ENCODE data around the gene AUH. TPM values are rescaled to one million over a fixed set of nuclear protein-coding genes. Genes with fewer than 3 reads are reported as not detected.
"Not testable (repeated sequence)": the region's sequence is repeated elsewhere in the genome, so short reads cannot be mapped to it uniquely, and the experiment has no call there.

AUH gene, protein sequence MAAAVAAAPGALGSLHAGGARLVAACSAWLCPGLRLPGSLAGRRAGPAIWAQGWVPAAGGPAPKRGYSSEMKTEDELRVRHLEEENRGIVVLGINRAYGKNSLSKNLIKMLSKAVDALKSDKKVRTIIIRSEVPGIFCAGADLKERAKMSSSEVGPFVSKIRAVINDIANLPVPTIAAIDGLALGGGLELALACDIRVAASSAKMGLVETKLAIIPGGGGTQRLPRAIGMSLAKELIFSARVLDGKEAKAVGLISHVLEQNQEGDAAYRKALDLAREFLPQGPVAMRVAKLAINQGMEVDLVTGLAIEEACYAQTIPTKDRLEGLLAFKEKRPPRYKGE
- 27.6 and 30.6 TPM in 2 replicates for total RNA-seq

DNA sequence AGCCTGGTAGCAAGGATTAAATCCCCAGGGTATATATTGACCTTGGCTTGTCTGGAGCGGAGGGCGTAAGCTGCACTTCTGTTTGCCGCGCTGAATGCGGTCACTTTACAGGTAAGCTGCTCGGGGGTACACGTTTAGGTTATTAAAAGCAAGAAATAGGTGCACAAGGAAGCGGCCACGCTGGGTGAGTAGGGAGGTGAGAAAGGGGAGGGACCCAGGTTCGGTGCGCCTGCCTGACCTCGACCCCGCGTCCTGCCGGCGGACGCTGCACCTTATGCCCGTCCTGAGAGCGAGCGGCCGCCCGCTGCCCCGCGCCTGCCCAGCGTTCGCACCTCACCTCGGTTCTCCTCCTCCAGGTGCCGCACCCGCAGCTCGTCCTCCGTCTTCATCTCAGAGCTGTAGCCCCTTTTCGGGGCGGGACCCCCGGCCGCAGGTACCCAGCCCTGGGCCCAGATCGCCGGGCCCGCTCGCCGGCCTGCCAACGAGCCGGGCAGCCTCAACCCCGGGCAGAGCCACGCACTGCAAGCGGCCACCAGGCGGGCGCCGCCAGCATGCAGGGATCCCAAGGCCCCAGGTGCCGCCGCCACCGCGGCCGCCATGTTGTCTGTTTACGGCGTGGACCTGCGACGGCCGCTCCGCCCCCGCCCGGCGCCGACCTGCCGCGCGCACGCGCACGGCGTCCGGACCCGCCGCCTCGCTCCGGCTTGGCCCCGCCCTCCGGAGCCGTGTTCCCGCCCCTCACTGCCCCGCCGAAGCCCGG lies at the start of gene AUH:
TSS of gene AUH (minus strand) at position 628 of the 760 bp plus-strand sequence. CDS start at position 599, 29 bp downstream.
- intact Hi-C loops (cut with micrococcal nuclease) = loop anchor here (1.0 to 5.0 kb wide), 4 partner anchors 58 to 259 kb away; no protein-coding TSS in a partner anchor

DNA sequence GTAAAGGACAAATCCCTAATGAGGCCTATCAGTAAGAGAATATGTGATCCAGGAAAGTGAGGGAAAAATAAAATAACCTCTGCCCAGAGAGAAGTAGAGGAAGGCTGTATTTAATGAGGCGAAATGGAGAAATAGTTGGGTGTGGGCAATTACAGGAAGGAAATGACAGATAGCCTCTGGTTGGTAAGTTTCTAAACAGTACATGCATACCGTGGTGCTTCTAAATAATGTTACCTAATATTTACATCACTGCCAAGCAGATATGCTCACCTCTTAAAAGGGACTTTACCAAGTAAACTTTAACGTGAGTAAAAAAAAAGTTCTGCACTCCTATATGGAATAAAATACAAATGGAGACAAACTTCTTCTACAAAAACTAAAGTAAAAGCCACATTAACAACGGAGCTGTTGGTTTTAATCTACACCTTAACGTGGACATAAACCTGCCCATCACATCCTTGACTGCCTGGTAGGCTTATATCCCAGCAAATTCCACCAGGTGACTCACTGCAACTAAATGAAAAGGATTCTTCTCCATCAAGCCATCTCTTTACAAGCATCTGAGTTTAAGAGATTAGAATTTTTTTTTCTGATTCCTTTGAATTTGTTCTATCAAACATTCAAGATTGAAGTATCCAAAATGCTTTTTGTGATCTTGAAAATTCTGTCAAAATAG lies 49.5 kb upstream of the AUH start:
- intact Hi-C loops (cut with micrococcal nuclease) = no loop called here

DNA sequence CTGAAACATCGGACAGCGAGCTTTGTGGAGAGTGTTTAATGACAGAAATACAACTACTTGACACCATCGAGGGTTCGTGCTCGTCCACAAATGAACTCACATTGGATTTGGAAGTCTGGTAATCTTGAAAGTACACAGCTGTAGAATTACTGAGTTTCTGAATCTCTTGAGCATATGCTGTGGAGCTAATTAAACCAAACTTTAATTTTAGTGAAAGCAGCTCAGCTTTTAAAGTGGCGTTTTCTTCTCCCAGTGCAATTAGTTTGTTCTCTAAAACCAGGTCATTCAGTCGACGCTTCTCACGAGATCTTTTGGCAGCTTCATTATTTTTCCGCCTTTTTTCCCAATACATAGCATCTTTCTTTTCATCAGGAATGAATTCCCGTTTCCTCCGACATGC lies 48.4 kb upstream of the AUH start:
- intact Hi-C loops (cut with micrococcal nuclease) = no loop called here

DNA sequence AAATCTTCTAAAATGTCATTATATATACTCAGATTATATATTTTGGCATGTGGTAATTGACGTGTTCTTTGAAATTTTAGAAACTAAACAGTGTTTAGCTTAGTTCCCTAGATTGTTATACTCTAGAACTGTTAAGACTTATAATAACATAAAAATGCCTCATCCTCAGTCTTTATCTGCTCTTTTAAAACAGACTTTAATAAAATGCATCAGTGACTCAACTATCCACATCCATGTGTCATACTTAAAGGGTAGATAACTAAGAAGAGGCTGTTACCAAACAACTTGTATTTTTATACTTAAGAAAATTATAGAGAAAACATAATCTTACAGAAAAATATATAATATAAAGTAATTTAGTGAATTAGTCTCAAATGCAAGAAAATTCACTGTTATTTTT lies 46.8 kb upstream of the AUH start:
- intact Hi-C loops (cut with micrococcal nuclease) = no loop called here

DNA sequence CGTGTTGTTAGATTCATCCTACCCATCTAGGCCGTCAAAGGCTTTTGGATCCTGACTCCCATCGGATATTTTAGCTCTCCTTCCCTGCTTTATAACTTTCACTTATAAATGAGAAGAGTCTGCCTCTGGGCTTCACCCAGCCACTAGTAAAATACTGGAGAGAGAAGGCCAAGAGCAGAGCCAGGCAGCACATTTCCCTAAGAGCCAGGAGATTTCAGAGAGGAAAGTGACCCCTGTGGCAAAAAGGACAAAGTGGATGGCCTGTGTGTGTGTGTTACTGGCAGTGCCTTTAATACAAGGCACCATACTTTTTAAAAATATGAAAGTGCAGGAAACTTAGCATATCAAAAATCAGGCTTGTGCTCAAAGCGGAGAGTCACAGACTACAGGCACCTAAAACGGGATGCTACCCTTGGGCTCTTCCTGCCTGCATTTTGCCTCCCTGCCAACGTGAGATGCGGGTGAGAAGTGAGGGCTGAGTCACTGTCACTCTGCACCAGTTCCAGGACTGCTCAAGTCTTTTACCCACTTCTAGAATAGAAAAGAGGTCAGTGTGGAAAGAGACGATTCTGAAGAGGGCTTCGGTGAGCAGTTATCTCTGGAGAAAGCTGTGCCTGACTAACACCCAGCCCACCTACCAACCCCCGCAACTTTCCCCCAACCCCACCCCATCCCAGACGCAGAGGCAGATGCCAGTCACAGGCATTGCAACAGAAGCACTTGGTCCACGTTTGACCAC lies 46.0 kb upstream of the AUH start:
- intact Hi-C loops (cut with micrococcal nuclease) = no loop called here

DNA sequence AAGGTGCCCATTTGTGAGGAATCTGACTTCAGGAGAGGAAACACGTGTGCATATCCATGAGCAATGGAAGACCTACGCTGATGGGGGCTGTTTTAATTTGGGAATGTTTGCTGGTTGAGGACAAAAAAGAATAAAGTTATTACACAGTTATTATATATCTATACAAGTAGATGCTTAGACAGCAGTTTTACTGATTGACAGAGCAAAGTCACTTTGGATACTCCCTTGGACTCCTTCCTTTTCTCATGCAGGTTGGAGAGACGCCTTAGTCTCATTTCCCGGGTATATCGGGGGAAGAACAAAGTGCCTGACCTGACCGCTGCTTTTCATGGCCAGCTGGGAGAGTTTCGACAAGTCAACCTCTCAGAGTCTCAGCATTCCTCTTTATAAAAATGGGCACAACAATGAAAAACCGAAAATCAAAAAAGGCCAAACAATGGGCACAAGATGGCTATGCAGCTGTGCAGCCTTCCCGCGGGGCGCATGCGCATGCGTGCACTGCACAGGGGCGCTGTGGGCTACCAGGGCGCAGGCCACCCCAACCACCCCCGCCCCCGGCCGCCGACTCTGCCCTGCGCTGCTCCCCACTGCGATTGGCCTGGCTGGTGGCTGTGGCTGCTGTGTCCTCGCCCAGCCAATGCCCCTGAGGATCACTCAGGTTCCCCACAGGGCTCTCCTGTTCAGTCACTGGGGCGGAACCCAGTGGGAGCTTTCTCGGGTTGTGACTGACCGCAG lies 43.8 kb upstream of the AUH start:
- intact Hi-C loops (cut with micrococcal nuclease) = no loop called here

DNA sequence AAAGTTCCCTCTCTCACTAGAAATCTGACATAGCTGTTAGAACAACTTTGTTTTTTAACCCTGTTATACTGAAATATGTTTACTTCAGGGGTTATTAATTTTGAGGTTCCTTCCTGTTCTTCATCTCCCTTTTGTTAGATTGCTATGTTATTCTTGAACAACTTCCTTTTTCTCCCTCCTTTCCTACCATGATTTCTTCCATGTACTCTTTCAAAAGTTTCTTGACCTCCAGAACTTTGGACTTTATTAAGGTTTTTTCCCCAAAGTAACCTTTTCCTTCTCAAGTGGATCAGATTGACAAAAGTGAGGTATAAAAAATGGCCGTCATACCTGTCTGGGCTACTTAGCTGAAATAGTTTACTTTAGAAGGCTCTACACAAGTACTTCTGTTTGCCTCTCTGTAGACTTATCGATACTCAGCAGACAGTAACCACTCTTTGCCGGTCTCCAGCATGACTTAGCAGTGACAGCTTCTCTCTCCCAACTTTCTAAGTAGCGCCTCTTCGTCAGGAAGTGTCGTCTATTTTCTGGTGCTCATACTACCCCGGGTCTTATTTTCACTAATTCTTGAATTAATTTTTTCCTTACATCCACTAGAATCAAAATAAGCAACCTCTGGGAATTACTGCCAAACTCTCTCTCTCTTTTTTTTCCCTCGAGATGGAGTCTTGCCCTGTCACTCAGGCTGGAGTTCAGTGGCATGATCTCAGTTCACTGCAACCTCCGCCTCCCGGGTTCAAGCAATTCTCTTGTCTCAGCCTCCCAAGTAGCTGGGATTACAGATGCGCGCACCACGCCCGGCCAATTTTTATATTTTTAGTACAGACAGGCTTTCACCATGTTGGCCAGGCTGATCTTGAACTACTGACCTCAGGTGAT lies 42.2 kb upstream of the AUH start:
- intact Hi-C loops (cut with micrococcal nuclease) = no loop called here

DNA sequence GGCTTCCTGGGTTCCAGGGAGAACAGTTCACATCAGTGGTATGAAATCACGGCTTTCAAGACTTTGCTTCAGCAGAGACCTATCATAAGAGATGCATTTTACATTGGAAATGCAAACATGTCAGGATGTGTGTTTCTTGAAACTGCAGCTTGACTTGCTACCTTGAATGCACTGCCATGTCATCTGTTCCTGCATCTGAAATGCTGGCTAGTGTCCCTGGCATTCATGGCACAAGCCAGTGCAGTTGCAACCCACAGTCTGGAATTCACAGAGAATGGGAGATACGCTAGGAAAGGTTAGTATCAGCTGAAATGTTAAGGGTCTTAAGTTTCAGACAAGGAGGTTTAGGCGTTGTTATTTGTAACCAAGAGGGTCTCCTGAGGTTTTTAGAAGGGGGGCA lies 37.2 kb upstream of the AUH start:
- intact Hi-C loops (cut with micrococcal nuclease) = no loop called here

DNA sequence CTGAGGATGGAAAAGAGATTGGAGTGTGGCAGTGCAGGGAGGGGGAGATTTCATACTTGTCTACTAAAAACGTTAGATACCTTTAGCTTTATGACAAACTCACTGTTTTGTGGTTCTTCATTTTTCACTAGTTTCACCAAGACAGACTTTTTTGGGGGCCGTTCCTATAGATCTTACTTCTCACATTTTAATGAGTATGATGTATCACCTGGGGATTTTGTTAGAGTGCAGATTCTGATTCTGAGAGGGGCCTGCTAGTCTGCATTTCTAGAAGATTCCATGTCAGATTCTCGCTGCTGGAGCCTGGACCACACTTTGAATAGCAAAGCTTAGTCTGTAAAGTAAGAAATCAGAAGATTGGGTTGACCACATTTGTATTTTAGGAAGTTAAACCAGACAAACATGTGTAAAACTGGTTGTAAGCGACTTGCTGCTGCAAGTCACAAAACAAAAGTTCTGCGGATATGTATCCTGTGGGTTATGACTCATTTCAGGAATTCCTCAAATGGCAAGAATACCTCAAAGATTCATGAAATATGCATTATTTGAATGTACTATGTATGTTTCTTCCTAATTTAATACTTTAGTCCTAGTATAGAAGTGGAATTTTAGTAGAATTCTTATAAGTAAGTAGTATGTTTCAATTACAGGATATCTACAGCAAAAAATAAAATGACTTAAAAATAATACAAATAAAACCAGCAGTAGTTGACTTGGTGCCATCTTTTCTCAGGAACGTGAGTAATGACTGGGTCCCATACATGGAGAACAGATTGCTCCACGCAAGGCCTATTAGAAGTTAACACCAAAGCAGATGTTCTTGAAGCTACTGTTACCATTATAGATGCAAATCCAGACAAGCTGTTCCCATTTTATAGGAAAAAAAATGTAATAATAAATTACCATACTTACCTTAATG lies 34.1 kb upstream of the AUH start:
- intact Hi-C loops (cut with micrococcal nuclease) = loop anchor here (1.0 to 2.0 kb wide), 2 partner anchors 27 to 36 kb away; partner anchors contain the start of gene NFIL3

DNA sequence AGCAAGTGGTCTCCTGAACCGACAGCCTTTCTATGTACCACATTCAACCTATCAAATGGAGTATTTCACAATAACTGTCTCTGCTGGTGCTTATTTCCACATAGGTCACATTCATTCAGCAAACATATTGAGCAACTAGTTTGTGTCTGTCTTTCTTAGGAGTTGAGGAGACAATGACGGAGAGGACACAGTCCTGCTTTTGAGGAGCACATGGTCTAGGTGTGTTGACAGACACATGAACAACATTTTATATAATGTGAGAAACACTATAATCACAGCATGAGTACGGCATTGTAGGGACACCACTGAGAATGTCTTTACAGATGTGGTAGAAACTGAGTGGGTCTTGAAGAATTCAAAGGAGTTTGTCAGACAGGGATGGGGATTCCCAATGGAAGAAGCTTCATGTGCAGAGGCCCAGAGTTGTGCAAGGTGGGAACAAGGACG lies 33.4 kb upstream of the AUH start:
- intact Hi-C loops (cut with micrococcal nuclease) = loop anchor here (1.0 to 2.0 kb wide), 2 partner anchors 28 to 35 kb away; partner anchors contain the start of gene NFIL3

DNA sequence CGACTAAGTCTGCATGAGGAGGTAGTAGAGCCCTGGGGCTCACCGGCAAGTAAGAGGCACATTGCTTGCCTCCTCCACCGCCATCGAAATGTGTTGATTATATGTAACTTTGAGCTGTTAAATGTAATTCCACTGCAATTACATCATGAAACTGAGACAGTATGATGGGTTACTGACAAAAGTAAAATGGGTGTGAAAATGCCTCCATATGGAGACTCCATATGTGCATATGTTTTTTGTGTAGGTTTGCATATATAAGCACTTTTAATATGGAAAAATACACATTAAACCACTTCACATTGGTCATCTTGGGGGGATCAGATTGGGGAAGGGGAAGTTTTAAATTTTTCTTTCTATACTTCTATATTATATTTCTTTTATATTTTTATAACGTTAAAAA lies 32.1 kb upstream of the AUH start:
- intact Hi-C loops (cut with micrococcal nuclease) = loop anchor here (2.0 kb wide), 1 partner anchor 29 kb away; the partner anchor contains the start of gene NFIL3

DNA sequence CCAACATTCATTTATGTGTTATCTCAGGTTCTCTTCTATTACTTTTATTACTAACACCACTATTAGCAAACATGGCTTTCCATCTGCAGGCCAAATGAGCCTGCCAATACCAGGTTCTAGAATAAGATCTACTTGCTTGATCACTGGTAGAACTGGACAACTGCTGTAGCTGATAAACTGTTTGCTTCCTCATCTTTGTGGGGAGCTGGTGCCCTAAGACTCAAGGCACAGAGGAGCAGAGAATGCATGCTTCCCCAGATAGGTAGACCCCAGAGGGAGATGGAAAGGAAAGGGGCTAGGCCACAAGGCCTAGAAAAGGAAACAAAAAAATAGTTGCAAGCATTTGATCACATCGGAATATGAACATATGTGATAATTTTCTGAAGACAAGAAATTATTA lies 30.7 kb upstream of the AUH start:
- intact Hi-C loops (cut with micrococcal nuclease) = no loop called here

DNA sequence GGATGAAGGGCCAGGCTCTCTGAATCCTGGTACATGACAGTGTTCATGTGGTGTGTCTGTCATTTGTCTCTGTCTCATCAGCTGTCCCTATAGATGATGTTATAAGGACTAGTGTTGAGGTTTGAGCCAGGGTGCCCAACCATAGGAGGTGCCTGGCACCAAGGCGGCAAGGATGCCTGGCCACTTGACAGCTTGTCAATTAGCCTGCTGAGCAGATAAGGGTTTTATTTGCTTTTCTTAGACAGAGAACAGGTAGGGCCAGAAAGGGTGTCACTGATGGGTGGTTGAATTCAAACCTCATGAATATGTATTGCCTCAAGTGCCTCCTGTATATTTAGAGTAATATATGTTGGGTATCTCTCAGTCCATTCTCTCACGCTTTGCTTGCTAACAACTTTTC lies 30.1 kb upstream of the AUH start:
- intact Hi-C loops (cut with micrococcal nuclease) = no loop called here

DNA sequence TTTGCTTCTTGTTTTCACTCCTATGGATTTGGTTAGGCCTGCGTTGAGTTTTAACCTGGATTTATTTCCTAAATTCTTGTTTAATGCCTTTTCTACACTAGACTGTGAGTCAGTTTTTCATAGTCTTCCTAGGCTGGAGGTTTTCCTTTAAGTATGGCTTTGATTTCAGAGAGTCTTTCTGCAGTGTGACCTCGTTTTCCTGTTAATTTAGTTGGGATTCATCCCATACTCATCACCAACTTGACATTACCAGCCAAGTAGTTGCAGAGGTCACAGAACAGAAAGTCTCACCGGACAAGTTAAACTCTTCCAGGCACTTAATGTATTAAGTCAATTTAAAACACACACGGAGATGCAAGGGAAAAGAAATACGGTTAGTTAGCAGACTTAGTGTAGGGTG lies 29.7 kb upstream of the AUH start:
- intact Hi-C loops (cut with micrococcal nuclease) = no loop called here

DNA sequence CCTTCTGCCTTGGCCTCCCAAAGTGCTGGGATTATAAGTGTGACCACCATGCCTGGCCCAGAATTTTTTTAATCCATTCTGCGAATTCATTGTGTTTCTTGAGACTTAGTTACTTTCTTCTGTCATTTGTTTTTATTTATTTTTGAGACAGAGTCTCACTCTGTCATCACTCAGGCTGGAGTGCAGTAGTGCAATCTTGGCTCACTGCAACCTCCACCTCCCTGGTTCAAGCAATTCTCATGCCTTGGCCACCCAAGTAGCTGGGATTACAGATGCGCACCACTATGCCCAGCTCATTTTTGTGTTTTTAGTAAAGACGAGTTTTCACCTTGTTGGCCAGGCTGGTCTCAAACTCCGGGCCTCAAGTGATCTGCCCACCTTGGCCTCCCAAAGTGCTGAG lies 28.0 kb upstream of the AUH start:
- intact Hi-C loops (cut with micrococcal nuclease) = not testable (repeated sequence)

DNA sequence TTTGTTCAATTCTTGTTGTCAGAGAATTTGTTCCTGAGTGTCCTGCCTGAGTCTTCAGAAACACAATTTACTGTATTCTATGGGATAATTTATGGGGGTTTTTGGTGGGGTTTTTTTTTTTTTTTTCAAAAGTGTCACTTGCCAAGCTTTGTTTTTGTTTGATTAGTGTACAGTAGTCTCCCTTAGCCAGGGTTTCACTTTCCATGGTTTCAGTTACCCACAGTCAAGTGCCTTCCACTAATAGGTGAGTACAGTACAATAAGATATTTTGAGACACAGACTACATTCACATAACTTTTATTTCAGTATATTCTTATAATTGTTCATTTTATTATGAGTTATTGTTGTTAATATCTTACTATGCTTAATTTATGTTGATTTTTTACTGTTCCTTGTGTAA lies 25.0 kb upstream of the AUH start:
- intact Hi-C loops (cut with micrococcal nuclease) = no loop called here

DNA sequence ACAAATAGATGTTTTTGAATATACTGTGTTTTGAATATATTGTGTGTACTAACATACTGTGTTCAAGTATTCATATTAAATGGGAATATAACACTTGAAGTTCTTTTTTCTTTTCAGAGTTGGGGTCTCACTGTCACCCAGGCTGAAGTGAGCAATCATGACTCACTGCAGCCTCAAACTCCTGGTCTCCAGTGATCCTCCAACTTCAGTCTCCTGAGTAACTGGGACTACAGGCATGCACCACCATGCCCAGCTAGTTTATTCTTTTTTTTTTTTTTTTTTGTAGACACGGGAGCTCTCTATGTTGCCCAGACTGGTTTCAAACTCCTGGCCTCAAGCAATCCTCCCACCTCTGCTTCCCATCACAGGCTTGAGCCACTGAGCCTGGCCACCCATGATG lies 23.2 kb upstream of the AUH start:
- intact Hi-C loops (cut with micrococcal nuclease) = no loop called here

DNA sequence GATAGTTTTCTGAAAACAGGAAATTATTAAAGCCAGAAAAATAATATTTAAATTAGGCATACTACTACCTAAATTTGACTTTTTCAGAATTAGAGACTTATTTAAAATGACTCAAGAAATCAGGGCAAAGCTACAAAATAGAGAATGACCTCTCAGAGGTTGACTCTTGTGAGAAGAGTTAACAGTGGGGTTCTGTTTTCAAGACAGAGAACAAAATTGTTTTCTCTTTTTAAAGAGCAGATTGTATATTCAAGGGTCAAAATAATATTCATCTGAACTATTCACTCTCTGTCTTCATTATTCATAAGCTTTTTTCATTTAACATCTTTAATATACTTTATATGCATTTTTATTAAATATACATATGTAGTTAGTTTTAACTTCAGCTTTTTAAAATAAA lies 21.9 kb upstream of the AUH start:
- intact Hi-C loops (cut with micrococcal nuclease) = no loop called here

All from T-helper 2 cell treated with Interferon-gamma antibody and Interleukin-4, amounts not matched to agents 100 ng/mL and 5 ng/mL, for 36 hours (primary cell).